ENCODE data around the gene CD300LD.
"Not testable (repeated sequence)": the region's sequence is repeated elsewhere in the genome, so short reads cannot be mapped to it uniquely, and the experiment has no call there.

The CD300LD gene

GRCh38 chr17:74563358-74563757 lies 28.7 kb downstream of the CD300LD start:
- Histone ChIP-seq H3K4me2 (ENCODE audit: low read length) (no peak overlapping the region), H3K9me3 (ENCODE audit: control insufficient read depth, insufficient read depth, low read length) (no peaks in the 10 kb centered on the region), H3K9me2 (replicated peaks; ENCODE audit: control insufficient read depth, low read length) (no peaks in the 10 kb centered on the region), H3K4me3 (ENCODE audit: low read length) (no peak overlapping the region), H3F3A (ENCODE audit: control insufficient read depth, insufficient read depth) (no peaks in the 10 kb centered on the region), H3K36me3 (ENCODE audit: control insufficient read depth, low read length) (no peaks in the 10 kb centered on the region), H4K20me1 (ENCODE audit: control insufficient read depth, insufficient read depth, low read depth, low read length) (no peaks in the 10 kb centered on the region), H3K27ac (ENCODE audit: low read depth, low read length) (no peak overlapping the region), H3K27me3 (ENCODE audit: control insufficient read depth, low read length) (no peaks in the 10 kb centered on the region), H3K79me2 (ENCODE audit: control insufficient read depth, low read length) (no peaks in the 10 kb centered on the region), H3K4me1 (ENCODE audit: control insufficient read depth, low read length) (no peaks in the 10 kb centered on the region)
- no peak for TF ChIP-seq CTCF (IDR thresholded peaks at IDR 0.05; ENCODE audit: low read depth, low read length, poor library complexity, severe bottlenecking)
- no peak for TF ChIP-seq EZH2phosphoT487 (IDR thresholded peaks at IDR 0.05; ENCODE audit: borderline replicate concordance, low read length)

GRCh38 chr17:74561586-74561985 lies 30.5 kb downstream of the CD300LD start:
- Histone ChIP-seq H3K4me1 (ENCODE audit: control insufficient read depth, low read length) (no peaks in the 10 kb centered on the region), H3K27ac (ENCODE audit: low read depth, low read length) (no peak overlapping the region), H3K9me2 (replicated peaks; ENCODE audit: control insufficient read depth, low read length) (no peaks in the 10 kb centered on the region), H4K20me1 (ENCODE audit: control insufficient read depth, insufficient read depth, low read depth, low read length) (no peaks in the 10 kb centered on the region), H3K79me2 (ENCODE audit: control insufficient read depth, low read length) (no peaks in the 10 kb centered on the region), H3K9me3 (ENCODE audit: control insufficient read depth, insufficient read depth, low read length) (no peaks in the 10 kb centered on the region), H3K4me3 (ENCODE audit: low read length) (no peak overlapping the region), H3K36me3 (ENCODE audit: control insufficient read depth, low read length) (no peaks in the 10 kb centered on the region), H3F3A (ENCODE audit: control insufficient read depth, insufficient read depth) (no peaks in the 10 kb centered on the region), H3K27me3 (ENCODE audit: control insufficient read depth, low read length) (no peaks in the 10 kb centered on the region), H3K4me2 (ENCODE audit: low read length) (no peak overlapping the region)
- no peak for TF ChIP-seq CTCF (IDR thresholded peaks at IDR 0.05; ENCODE audit: low read depth, low read length, poor library complexity, severe bottlenecking)
- no peak for TF ChIP-seq EZH2phosphoT487 (IDR thresholded peaks at IDR 0.05; ENCODE audit: borderline replicate concordance, low read length)

- Histone ChIP-seq H3K9me2 (replicated peaks; ENCODE audit: control insufficient read depth, low read length) (no peaks in the 10 kb centered on the region), H3K4me1 (ENCODE audit: control insufficient read depth, low read length) (no peaks in the 10 kb centered on the region), H3K27me3 (ENCODE audit: control insufficient read depth, low read length) (no peaks in the 10 kb centered on the region), H3F3A (ENCODE audit: control insufficient read depth, insufficient read depth) (no peaks in the 10 kb centered on the region), H3K4me3 (ENCODE audit: low read length) (no peak overlapping the region), H4K20me1 (ENCODE audit: control insufficient read depth, insufficient read depth, low read depth, low read length) (no peaks in the 10 kb centered on the region), H3K9me3 (ENCODE audit: control insufficient read depth, insufficient read depth, low read length) (no peaks in the 10 kb centered on the region), H3K4me2 (ENCODE audit: low read length) (no peak overlapping the region), H3K79me2 (ENCODE audit: control insufficient read depth, low read length) (no peaks in the 10 kb centered on the region), H3K27ac (ENCODE audit: low read depth, low read length) (no peak overlapping the region), H3K36me3 (ENCODE audit: control insufficient read depth, low read length) (no peaks in the 10 kb centered on the region)
- TF ChIP-seq CTCF (IDR thresholded peaks at IDR 0.05; ENCODE audit: low read depth, low read length, poor library complexity, severe bottlenecking) = no peak
- TF ChIP-seq EZH2phosphoT487 (IDR thresholded peaks at IDR 0.05; ENCODE audit: borderline replicate concordance, low read length) = no peak
Observed at GRCh38 chr17:74558882-74559519, 33.1 kb downstream of the CD300LD start.

- H3K9me3 ChIP-seq (ENCODE audit: control insufficient read depth, insufficient read depth, low read length); H3K27ac ChIP-seq (ENCODE audit: low read depth, low read length); H3K4me3 ChIP-seq (ENCODE audit: low read length); H3K9me2 ChIP-seq (replicated peaks; ENCODE audit: control insufficient read depth, low read length); H3K36me3 ChIP-seq (ENCODE audit: control insufficient read depth, low read length); H3K4me1 ChIP-seq (ENCODE audit: control insufficient read depth, low read length); H3K27me3 ChIP-seq (ENCODE audit: control insufficient read depth, low read length); H3K4me2 ChIP-seq (ENCODE audit: low read length); H4K20me1 ChIP-seq (ENCODE audit: control insufficient read depth, insufficient read depth, low read depth, low read length); H3K79me2 ChIP-seq (ENCODE audit: control insufficient read depth, low read length); H3F3A ChIP-seq (ENCODE audit: control insufficient read depth, insufficient read depth): not testable (repeated sequence)
Observed at GRCh38 chr17:74558402-74558801, 33.7 kb downstream of the CD300LD start.
